ENCODE results near the gene C3orf85.

GRCh38 chr3:109154979-109155378 lies 18.5 kb downstream of the C3orf85 start:
- TF ChIP-seq CTCF (IDR thresholded peaks at IDR 0.05) (no peak), POLR2A (IDR thresholded peaks at IDR 0.05) (no peak)
